HepG2 (cell line): Measurements from ENCODE around the gene GREM2. TPM values are rescaled to one million over a fixed set of nuclear protein-coding genes. Genes with fewer than 3 reads are reported as not detected.

ENCODE experiments used
- ATAC-seq: fragments of 200-7000 bp; cut with Tn5 transposase; 3 replicates; pipeline ENCODE4 v1.9.1; 2020; ENCODE audit warnings: mild to moderate bottlenecking, moderate library complexity
- BruUV-seq: library from RNA; stranded (reverse); fragments of 400-500 nt; replicated peaks from 2 replicates; lab custom pipeline; 2021; lab: Mats Ljungman, UMichigan
- CTCF ChIA-PET: fragments of 300-600 bp; formaldehyde crosslinking; extraction: SDS; loops from one replicate; lab custom pipeline; 2021; ENCODE audit warnings: low total read pairs, inconsistent platforms, low intra/inter-chr PET ratio; lab: Yijun Ruan, JAX
- POLR2A ChIA-PET: fragments of 350-600 bp; sonication (Branson Sonifier 250); formaldehyde crosslinking; loops from one replicate; lab custom pipeline; 2020; ENCODE audit warnings: antibody characterized with exemption, inconsistent platforms; lab: Yijun Ruan, JAX
- DNase-seq: peaks from one replicate; pipeline ENCODE4 v3.0.0-alpha.2; 2015; ENCODE audit warnings: low spot score
- FAIRE-seq: peaks from 3 replicates; lab custom pipeline; 2011; peaks lifted over from hg19 to GRCh38; lab: Jason Lieb, UNC
- H2AFZ ChIP-seq: one replicate; pipeline ENCODE4 v1.6.1; 2011; ENCODE audit warnings: low read length, inconsistent platforms
- H3K27ac ChIP-seq: fragments of 300-600 bp; 3 replicates; pipeline ENCODE4 v1.8.0; 2011; ENCODE audit warnings: mixed run types, mild to moderate bottlenecking, mixed read lengths, low read length, inconsistent platforms; ENCODE audit not compliant: insufficient read depth; ENCODE audit errors: extremely low read length
- H3K27me3 ChIP-seq, 2 experiments: fragments of 200-600 bp in 1 of 2; 2 replicates in 1 of 2; 3 replicates in 1 of 2; pipeline versions ENCODE4 v1.6.0 to v1.8.0; 2011; ENCODE audit warnings: low read length in 2 of 2, mild to moderate bottlenecking in 2 of 2, moderate library complexity in 2 of 2, inconsistent platforms in 1 of 2; ENCODE audit not compliant: insufficient read depth in 2 of 2, control insufficient read depth in 1 of 2
- H3K36me3 ChIP-seq, 2 experiments: fragments of 200-600 bp in 1 of 2; replicated peaks in 1 of 2; 2 replicates in 1 of 2; 3 replicates in 1 of 2; pipeline versions ENCODE4 v1.5.1 to v1.8.0; 2011; ENCODE audit warnings: low read length in 2 of 2, inconsistent platforms in 1 of 2; ENCODE audit not compliant: insufficient read depth in 2 of 2, control insufficient read depth in 1 of 2
- H3K4me1 ChIP-seq: 2 replicates; pipeline ENCODE4 v1.5.1; 2012; ENCODE audit warnings: low read length, inconsistent platforms; ENCODE audit not compliant: insufficient read depth
- H3K4me2 ChIP-seq: 2 replicates; pipeline ENCODE4 v1.6.0; 2011; ENCODE audit warnings: low read depth, low read length, inconsistent platforms
- H3K4me3 ChIP-seq, 3 experiments: fragments of 200-600 bp in 1 of 3; sonication (generic), shearing (Covaris generic) in 1 of 3; replicated peaks in 1 of 3; 2 replicates each; pipeline ENCODE4 v1.5.1; 2011 to 2016; ENCODE audit warnings: low read length in 3 of 3, inconsistent platforms in 2 of 3, low read depth in 2 of 3, mild to moderate bottlenecking in 2 of 3, control low read depth in 1 of 3, mixed read lengths in 1 of 3; ENCODE audit not compliant: insufficient read depth in 1 of 3
- H3K79me2 ChIP-seq: one replicate; pipeline ENCODE4 v1.6.1; 2011; ENCODE audit warnings: low read length, inconsistent platforms; ENCODE audit not compliant: insufficient read depth
- H3K9ac ChIP-seq: 2 replicates; pipeline ENCODE4 v1.6.0; 2011; ENCODE audit warnings: mild to moderate bottlenecking, low read depth, low read length, inconsistent platforms; ENCODE audit not compliant: insufficient read depth
- H3K9me3 ChIP-seq: 2 replicates; pipeline ENCODE4 v1.5.1; 2012; ENCODE audit warnings: mild to moderate bottlenecking, low read length
- H4K20me1 ChIP-seq: 2 replicates; pipeline ENCODE4 v1.6.0; 2011; ENCODE audit warnings: inconsistent platforms, mild to moderate bottlenecking, low read length, moderate library complexity; ENCODE audit not compliant: insufficient read depth
- EP300 ChIP-seq, 3 experiments: sonication (generic) in 1 of 3; formaldehyde crosslinking in 1 of 3; IDR thresholded peaks; 2 replicates each; pipeline versions ENCODE4 v1.5.1 to v1.6.1; 2011 to 2020; ENCODE audit warnings: low read depth in 2 of 3, low read length in 2 of 3, borderline replicate concordance in 1 of 3, improper control_type of control experiment in 1 of 3, mild to moderate bottlenecking in 1 of 3, missing genetic modification reagents in 1 of 3, moderate library complexity in 1 of 3
- NR3C1 ChIP-seq: sonication (generic); formaldehyde crosslinking; IDR thresholded peaks from 2 replicates; pipeline ENCODE4 v1.4.0; 2020; ENCODE audit warnings: missing genetic modification reagents
- TCF7 ChIP-seq: sonication (generic); IDR thresholded peaks from 2 replicates; pipeline ENCODE4 v1.6.1; 2016; ENCODE audit warnings: antibody characterized with exemption, low read depth
- ZNF670 ChIP-seq: sonication (generic); formaldehyde crosslinking; IDR thresholded peaks from 2 replicates; pipeline ENCODE4 v1.8.0; 2022; ENCODE audit warnings: mild to moderate bottlenecking, missing genetic modification reagents, borderline replicate concordance
- ZSCAN29 ChIP-seq: sonication (generic); formaldehyde crosslinking; conservative IDR thresholded peaks from 2 replicates; pipeline ENCODE4 v1.4.0; 2020; ENCODE audit warnings: mild to moderate bottlenecking, missing genetic modification reagents
- WGBS: methylation state at CpG from one replicate; pipeline ENCODE4 v1.1.6; 2017; ENCODE audit warnings: low lambda C conversion rate; 5-methylcytosine and 5-hydroxymethylcytosine counted together
- in situ Hi-C: cut with HindIII; loops from 2 replicates; pipeline ENCODE4 v1.10.0; 2017; ENCODE audit warnings: low pct_unique_long_range_greater_than_20kb; ENCODE audit not compliant: extremely low pct_ligation_motif_present
- intact Hi-C: fragments of 100-400 bp; cut with micrococcal nuclease; formaldehyde crosslinking; loops from one replicate; pipeline ENCODE4 v1.10.0; 2022; ENCODE audit not compliant: unreplicated experiment
- polyA plus RNA-seq, 8 experiments: library from polyadenylated mRNA; depleted of rRNA in 3 of 8; stranded (reverse) in 7 of 8; unstranded in 1 of 8; fragments of >200 nt; fragmentation: Illumina TruSeq in 4 of 8; extraction: Trizol in 4 of 8; gene quantifications; 2 replicates each; pipeline versions ENCODE4 v1.2.1 to v1.2.3, GENCODE V29; 2011 to 2016; ENCODE audit warnings: low read depth in 4 of 8, missing spikeins in 1 of 8, mixed read lengths in 1 of 8; ENCODE audit not compliant: insufficient read depth in 1 of 8
- total RNA-seq, 5 experiments: library from RNA; depleted of rRNA; stranded (reverse); fragments of >200 nt; fragmentation: Illumina TruSeq; extraction: Trizol; gene quantifications; 2 replicates each; pipeline ENCODE4 v1.2.3, GENCODE V29; 2016; ENCODE audit warnings: low read depth in 1 of 5
- TF ChIP-seq, protein P1 (sequence below): sonication (generic); formaldehyde crosslinking; IDR thresholded peaks from 2 replicates; pipeline ENCODE4 v1.4.0; 2020; ENCODE audit warnings: missing genetic modification reagents
- TF ChIP-seq, protein P2 (sequence below): sonication (generic); formaldehyde crosslinking; IDR thresholded peaks from 2 replicates; pipeline ENCODE4 v1.4.0; 2020; ENCODE audit warnings: missing genetic modification reagents
- TF ChIP-seq, protein P3 (sequence below): IDR thresholded peaks from 2 replicates; pipeline ENCODE4 v1.4.0; 2020; ENCODE audit warnings: mild to moderate bottlenecking, missing genetic modification reagents

The GREM2 gene
- total and polyA plus RNA-seq, 2 of the 13 experiments (the other 11 are each of a cell fraction or from before 2014, with no cell fraction given): 0.07 TPM; not detected in 1

DNA sequence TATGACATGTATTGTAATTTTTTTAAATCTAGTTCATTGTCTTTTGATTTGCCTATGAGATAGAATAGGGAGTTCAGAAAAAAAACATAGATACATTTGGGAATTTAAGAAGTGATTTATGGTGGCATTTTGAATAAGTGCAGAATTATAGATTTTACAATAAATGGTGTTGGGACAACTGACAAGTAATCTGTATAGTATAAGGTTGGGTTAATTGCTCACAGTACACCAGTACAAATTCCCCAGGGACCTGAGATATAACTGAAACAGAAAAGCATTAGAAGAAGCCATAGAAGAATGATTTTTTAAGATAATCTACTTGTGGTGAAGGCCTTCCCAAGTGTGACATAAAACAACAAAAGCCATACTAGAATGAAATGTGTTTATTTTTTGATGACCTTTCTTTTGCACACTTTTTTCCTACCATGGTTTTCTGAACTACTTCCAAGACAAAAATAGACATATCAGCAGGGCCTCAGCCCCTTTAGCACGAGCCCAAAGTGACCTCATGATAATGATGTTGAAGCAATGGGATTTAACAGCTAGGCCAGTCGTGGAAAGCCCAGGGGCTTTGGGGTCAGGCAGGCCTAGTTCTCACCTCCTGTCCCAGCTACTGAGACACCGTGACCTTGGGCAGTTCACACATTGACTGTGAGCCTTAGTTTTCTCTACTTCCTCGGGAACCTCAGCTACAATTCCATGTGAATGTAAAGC lies 87.4 kb downstream of the GREM2 start (continued):
- TF ChIP-seq, protein P1, sequence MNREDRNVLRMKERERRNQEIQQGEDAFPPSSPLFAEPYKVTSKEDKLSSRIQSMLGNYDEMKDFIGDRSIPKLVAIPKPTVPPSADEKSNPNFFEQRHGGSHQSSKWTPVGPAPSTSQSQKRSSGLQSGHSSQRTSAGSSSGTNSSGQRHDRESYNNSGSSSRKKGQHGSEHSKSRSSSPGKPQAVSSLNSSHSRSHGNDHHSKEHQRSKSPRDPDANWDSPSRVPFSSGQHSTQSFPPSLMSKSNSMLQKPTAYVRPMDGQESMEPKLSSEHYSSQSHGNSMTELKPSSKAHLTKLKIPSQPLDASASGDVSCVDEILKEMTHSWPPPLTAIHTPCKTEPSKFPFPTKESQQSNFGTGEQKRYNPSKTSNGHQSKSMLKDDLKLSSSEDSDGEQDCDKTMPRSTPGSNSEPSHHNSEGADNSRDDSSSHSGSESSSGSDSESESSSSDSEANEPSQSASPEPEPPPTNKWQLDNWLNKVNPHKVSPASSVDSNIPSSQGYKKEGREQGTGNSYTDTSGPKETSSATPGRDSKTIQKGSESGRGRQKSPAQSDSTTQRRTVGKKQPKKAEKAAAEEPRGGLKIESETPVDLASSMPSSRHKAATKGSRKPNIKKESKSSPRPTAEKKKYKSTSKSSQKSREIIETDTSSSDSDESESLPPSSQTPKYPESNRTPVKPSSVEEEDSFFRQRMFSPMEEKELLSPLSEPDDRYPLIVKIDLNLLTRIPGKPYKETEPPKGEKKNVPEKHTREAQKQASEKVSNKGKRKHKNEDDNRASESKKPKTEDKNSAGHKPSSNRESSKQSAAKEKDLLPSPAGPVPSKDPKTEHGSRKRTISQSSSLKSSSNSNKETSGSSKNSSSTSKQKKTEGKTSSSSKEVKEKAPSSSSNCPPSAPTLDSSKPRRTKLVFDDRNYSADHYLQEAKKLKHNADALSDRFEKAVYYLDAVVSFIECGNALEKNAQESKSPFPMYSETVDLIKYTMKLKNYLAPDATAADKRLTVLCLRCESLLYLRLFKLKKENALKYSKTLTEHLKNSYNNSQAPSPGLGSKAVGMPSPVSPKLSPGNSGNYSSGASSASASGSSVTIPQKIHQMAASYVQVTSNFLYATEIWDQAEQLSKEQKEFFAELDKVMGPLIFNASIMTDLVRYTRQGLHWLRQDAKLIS (CRISPR knock-in tag): no peak
- no peak for TF ChIP-seq ZNF670 (CRISPR knock-in tag)

DNA sequence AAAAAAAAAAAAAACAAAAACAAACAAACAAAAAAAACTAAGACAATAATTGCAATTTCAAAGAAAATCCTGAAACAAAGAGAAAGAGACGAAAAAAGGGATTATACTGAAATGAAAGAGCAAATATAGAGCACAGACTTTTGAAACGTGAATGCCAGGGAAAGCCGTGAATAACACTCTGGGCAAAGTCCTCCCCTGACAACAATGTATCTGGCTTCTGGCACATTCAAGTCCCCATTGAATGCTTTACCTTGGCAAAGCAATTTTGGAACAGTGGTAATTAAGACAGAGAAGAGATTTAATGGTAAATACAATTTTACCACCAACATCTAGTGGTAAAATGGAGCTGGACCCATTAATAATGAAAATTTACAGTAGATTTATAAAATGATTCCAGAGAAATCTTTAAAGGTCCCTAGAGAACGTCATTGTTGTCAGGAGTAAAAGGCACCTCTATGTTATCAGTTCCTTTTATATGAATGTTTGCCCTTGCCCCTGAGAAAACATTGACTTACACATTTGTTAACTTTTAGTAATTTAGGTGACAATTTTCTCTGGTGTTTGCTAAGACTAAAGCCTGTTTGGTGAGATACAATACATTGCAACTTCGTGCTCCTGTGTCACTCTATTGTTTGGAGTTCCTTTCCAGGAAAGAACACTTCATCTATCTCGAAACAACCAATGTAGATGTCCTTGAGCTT lies 89.7 kb downstream of the GREM2 start:
- H2AFZ ChIP-seq: no peak overlapping the region
- H3K27ac ChIP-seq: no peak overlapping the region
- ATAC-seq (peak; percentile 51; the same call in 1 of the 3 replicates), DNase-seq (no peak), FAIRE-seq (no peak)
- H3K4me3 ChIP-seq: no peak overlapping the region
- BruUV-seq: no TSS peak
- no peaks in the 10 kb centered on the region for H3K36me3 ChIP-seq
- ChIA-PET CTCF (no interaction called here), POLR2A (no interaction called here)
- intact Hi-C loops (no loop called here), in situ Hi-C loops (no loop called here)
- H3K9ac ChIP-seq: no peak overlapping the region
- H3K9me3 ChIP-seq: no peaks in the 10 kb centered on the region
- WGBS: 0% methylated on average over 6 of the region's 6 CpGs
- H3K4me1 ChIP-seq: peaks cover 16% of the 10 kb centered on the region
- H3K27me3 ChIP-seq: no peaks in the 10 kb centered on the region
- H3K79me2 ChIP-seq: no peaks in the 10 kb centered on the region
- peak overlapping the region; percentile 34 for H3K4me2 ChIP-seq
- H4K20me1 ChIP-seq: no peaks in the 10 kb centered on the region
- TF ChIP-seq EP300 (IDR thresholded peaks at IDR 0.05; ENCODE audit: low read depth in 2 of 2, low read length in 2 of 2) (peak in 1 of 2 experiments; percentile 23; a peak in 1 of 4 replicates), EP300 (CRISPR knock-in tag; IDR thresholded peaks at IDR 0.05; ENCODE audit: borderline replicate concordance) (no peak), NR3C1 (no peak), TCF7 (peak; percentile 50; the same call in 1 of the 2 replicates), ZSCAN29 (CRISPR knock-in tag) (no peak)
- TF ChIP-seq, protein P2, sequence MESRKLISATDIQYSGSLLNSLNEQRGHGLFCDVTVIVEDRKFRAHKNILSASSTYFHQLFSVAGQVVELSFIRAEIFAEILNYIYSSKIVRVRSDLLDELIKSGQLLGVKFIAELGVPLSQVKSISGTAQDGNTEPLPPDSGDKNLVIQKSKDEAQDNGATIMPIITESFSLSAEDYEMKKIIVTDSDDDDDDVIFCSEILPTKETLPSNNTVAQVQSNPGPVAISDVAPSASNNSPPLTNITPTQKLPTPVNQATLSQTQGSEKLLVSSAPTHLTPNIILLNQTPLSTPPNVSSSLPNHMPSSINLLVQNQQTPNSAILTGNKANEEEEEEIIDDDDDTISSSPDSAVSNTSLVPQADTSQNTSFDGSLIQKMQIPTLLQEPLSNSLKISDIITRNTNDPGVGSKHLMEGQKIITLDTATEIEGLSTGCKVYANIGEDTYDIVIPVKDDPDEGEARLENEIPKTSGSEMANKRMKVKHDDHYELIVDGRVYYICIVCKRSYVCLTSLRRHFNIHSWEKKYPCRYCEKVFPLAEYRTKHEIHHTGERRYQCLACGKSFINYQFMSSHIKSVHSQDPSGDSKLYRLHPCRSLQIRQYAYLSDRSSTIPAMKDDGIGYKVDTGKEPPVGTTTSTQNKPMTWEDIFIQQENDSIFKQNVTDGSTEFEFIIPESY (CRISPR knock-in tag): no peak
- TF ChIP-seq, protein P3, sequence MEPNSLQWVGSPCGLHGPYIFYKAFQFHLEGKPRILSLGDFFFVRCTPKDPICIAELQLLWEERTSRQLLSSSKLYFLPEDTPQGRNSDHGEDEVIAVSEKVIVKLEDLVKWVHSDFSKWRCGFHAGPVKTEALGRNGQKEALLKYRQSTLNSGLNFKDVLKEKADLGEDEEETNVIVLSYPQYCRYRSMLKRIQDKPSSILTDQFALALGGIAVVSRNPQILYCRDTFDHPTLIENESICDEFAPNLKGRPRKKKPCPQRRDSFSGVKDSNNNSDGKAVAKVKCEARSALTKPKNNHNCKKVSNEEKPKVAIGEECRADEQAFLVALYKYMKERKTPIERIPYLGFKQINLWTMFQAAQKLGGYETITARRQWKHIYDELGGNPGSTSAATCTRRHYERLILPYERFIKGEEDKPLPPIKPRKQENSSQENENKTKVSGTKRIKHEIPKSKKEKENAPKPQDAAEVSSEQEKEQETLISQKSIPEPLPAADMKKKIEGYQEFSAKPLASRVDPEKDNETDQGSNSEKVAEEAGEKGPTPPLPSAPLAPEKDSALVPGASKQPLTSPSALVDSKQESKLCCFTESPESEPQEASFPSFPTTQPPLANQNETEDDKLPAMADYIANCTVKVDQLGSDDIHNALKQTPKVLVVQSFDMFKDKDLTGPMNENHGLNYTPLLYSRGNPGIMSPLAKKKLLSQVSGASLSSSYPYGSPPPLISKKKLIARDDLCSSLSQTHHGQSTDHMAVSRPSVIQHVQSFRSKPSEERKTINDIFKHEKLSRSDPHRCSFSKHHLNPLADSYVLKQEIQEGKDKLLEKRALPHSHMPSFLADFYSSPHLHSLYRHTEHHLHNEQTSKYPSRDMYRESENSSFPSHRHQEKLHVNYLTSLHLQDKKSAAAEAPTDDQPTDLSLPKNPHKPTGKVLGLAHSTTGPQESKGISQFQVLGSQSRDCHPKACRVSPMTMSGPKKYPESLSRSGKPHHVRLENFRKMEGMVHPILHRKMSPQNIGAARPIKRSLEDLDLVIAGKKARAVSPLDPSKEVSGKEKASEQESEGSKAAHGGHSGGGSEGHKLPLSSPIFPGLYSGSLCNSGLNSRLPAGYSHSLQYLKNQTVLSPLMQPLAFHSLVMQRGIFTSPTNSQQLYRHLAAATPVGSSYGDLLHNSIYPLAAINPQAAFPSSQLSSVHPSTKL (CRISPR knock-in tag): peak; percentile 54; the same call in 1 of the 2 replicates
